Mesothelial cell of epicardium (in vitro differentiated cells): ENCODE results near the gene POMGNT2. TPM values are rescaled to one million over a fixed set of nuclear protein-coding genes. Genes with fewer than 3 reads are reported as not detected.

ENCODE experiments used
- DNase-seq, 2 experiments: peaks; one replicate each; pipeline ENCODE4 v3.0.0; 2021; ENCODE audit warnings: low spot score in 2 of 2; ENCODE audit not compliant: unreplicated experiment in 2 of 2
- H3K27ac Mint-ChIP-seq: 2 replicates; pipeline ENCODE4 v1.8.0; 2021; ENCODE audit warnings: mixed read lengths
- H3K27me3 Mint-ChIP-seq: 2 replicates; pipeline ENCODE4 v1.8.0; 2021; ENCODE audit warnings: low read depth, mixed read lengths
- H3K36me3 Mint-ChIP-seq: 2 replicates; pipeline ENCODE4 v1.8.0; 2021; ENCODE audit warnings: mixed read lengths
- H3K4me1 Mint-ChIP-seq: 2 replicates; pipeline ENCODE4 v1.8.0; 2021; ENCODE audit warnings: mixed read lengths
- H3K4me3 Mint-ChIP-seq: 2 replicates; pipeline ENCODE4 v1.8.0; 2021; ENCODE audit warnings: mild to moderate bottlenecking, moderate library complexity, mixed read lengths
- H3K9me3 Mint-ChIP-seq: 2 replicates; pipeline ENCODE4 v1.8.0; 2021; ENCODE audit warnings: mixed read lengths
- CTCF ChIP-seq: fragments of 200-600 bp; sonication (generic); IDR thresholded peaks from one replicate; pipeline ENCODE4 v1.5.0; 2021; ENCODE audit warnings: antibody characterized with exemption; ENCODE audit not compliant: unreplicated experiment
- total RNA-seq: library from RNA; stranded (reverse); gene quantifications from 3 replicates; pipeline ENCODE4 v1.2.1, GENCODE V29; 2021

The POMGNT2 gene
- total RNA-seq, 1 donor from 2014 or later: 18.6 TPM

DNA sequence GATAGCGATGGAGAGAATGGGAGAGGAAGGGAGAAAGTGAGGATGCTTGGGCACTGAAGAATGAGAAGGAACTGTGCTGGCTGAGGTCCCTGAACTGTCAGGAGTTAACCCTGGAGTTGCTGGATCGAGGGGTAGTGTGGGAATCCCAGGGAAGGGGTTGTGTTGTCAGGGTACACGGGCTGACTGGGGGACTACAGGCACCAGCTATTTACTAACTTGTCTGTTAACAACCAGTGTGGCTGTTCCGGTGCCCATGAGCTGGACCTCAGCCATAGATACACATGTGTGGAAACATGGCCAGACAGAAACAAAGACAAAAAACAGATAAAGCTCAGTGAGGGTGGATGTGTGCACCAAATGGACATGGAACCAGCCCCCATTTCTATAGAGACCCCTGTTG, 71.7 kb downstream of the POMGNT2 start:
- no peak for TF ChIP-seq CTCF
- peaks cover 36% of the 10 kb centered on the region for H3K27me3 Mint-ChIP-seq
- no peak overlapping the region for H3K4me3 Mint-ChIP-seq
- no peaks in the 10 kb centered on the region for H3K4me1 Mint-ChIP-seq
- H3K27ac Mint-ChIP-seq: no peak overlapping the region
- no peaks in the 10 kb centered on the region for H3K36me3 Mint-ChIP-seq
- no peaks in the 10 kb centered on the region for H3K9me3 Mint-ChIP-seq
- no peak for DNase-seq

DNA sequence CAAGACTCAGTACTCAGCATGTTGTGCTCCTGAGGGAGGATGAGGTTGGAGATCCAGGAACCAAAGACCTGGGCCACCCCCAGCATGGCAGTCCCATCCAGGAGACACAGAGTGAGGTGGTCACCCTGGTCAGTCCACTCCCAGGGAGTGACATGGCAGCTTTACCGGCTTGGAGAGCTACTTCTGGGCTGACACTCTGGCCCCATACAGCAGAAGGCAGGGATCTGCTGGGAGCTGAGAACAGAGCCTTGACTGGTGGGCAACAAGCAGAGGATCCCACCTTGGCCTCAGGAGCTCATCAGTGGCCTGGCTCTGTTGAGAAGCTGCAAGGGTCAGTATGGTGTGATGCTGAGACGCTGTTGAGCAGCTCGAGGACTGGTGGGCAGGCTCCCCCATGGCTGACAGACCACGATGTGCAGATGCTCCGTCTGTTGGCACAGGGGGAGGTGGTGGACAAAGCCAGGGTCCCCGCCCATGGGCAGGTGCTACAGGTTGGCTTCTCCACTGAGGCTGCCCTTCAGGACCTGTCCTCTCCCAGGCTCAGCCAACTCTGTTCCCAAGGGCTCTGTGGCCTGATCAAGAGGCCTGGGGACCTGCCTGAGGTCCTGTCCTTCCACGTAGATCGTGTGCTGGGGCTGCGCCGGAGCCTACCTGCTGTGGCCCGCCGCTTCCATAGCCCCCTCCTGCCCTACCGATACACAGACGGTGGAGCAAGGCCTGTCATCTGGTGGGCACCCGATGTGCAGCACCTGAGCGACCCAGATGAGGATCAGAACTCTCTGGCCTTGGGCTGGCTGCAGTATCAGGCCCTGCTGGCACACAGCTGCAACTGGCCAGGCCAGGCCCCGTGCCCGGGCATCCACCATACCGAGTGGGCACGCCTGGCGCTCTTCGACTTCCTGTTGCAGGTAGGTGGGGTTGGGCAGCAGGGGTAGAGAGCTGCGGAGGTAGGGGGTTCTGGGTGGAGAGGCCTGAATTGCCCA, 72.9 kb downstream of the POMGNT2 start:
- no peak for DNase-seq
- no peak overlapping the region for H3K27ac Mint-ChIP-seq
- no peaks in the 10 kb centered on the region for H3K4me1 Mint-ChIP-seq
- no peaks in the 10 kb centered on the region for H3K36me3 Mint-ChIP-seq
- H3K9me3 Mint-ChIP-seq: no peaks in the 10 kb centered on the region
- peaks cover 28% of the 10 kb centered on the region for H3K27me3 Mint-ChIP-seq
- TF ChIP-seq CTCF: no peak
- no peak overlapping the region for H3K4me3 Mint-ChIP-seq

DNA sequence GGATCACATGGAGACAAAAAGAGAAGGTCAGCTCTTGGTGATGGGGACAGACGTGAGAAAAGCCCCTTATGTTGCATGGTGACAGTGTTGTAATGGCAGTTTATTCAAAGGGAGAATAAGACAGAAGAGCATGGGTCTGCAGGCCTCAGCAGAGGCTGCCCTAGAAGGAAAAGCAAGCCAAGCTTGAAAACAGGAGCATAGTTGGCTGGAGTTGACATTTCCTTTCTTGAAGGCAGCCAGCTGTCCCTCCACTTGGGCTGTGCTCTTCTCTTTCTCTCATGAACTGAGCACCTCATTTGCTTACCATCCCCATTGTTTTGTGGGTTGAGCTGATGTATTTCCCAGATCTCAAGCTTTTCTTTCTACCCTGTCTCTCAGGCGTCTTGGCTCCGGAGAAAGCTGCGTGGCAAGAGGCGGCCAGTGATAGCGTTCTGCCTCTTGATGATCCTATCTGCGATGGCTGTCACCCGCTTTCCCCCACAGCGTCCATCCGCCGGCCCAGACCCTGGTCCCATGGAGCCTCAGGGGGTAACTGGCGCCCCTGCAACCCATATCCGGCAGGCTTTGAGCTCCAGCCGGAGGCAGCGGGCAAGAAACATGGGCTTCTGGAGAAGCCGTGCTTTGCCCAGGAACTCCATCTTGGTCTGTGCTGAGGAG, 73.9 kb downstream of the POMGNT2 start:
- TF ChIP-seq CTCF: no peak
- Mint-ChIP-seq H3K4me1 (no peaks in the 10 kb centered on the region), H3K27ac (no peak overlapping the region), H3K4me3 (no peak overlapping the region), H3K36me3 (no peaks in the 10 kb centered on the region), H3K9me3 (no peaks in the 10 kb centered on the region), H3K27me3 (peaks cover 23% of the 10 kb centered on the region)
- no peak for DNase-seq

DNA sequence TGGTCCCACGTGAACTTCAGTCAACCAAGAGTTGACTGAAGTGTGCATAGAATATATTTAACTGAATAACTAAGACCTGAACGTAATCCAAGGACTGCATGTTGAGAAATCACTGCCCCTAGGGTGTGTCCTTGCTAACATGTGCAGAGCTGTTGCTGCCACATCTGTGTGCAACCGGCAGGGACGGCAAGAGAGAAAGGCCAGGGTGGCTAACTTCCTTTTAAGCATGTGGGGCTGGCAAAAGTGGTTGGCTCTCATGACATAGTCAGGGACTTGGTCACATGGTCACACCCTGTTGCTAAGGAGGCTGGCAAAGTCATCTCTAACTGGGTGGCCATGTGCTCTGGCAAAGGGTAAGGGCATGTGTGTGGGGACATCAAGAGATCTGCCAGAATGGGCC, 74.4 kb downstream of the POMGNT2 start:
- Mint-ChIP-seq H3K27me3 (peaks cover 19% of the 10 kb centered on the region), H3K4me3 (no peak overlapping the region), H3K36me3 (no peaks in the 10 kb centered on the region), H3K9me3 (no peaks in the 10 kb centered on the region), H3K27ac (no peak overlapping the region), H3K4me1 (peaks cover under 1% of the 10 kb centered on the region)
- DNase-seq: no peak
- no peak for TF ChIP-seq CTCF

DNA sequence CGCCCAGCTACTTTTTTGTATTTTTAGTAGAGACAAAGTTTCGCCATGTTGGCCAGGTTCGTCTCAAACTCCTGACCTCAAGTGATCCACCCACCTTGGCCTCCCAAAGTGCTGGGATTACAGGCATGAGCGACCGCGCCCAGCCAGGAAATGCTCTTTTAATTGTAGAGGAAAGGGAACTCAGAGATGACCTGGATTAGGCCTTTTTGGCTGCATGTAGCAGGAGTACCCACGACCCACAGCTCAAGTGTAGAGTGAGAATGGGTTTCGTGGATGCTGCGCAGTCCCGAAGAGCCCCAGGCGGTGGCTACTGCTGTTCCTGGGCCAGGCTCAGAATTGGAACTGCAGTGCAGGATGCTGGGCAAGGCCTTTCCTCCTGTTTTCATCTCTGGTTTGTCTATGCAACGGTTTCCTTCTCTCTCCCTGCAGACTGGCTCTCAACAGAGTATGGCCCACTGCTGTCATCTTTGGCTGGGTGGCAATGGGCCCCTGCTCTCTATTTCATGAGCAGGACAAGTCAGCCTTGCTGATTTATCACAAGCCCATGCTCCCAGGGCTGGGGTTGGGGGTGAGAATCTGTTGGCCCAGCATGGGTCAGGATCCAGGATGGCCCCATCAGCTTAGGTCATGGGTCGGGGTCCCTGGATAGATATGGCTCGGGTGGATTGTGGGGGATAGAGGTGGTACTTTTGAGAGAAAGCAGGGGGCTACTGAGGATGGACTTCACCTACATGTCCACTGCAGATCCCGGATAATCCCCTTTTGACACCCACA, 75.5 kb downstream of the POMGNT2 start:
- no peak for TF ChIP-seq CTCF
- Mint-ChIP-seq H3K36me3 (no peaks in the 10 kb centered on the region), H3K4me1 (peaks cover 7% of the 10 kb centered on the region), H3K9me3 (no peaks in the 10 kb centered on the region), H3K27ac (no peak overlapping the region), H3K27me3 (peaks cover 12% of the 10 kb centered on the region), H3K4me3 (no peak overlapping the region)
- DNase-seq: no peak

Other genes with a start within 250 kb of the POMGNT2 start
- not detected in 3 replicates for gene CYP8B1, start 230.2 kb downstream of the POMGNT2 start, total RNA-seq
- 0.18 to 0.63 TPM (median 0.45 TPM) in 3 replicates for gene ZNF662, start 199.9 kb downstream of the POMGNT2 start, total RNA-seq
- gene GASK1A, start 126.8 kb downstream of the POMGNT2 start, total RNA-seq: 0.75 to 1.6 TPM (median 0.84 TPM) in 3 replicates
- gene SNRK, start 180.5 kb upstream of the POMGNT2 start, total RNA-seq: 19.3 to 21.1 TPM (median 20.9 TPM) in 3 replicates